ENCODE results near the gene SOBP. TPM values are rescaled to one million over a fixed set of nuclear protein-coding genes. Genes with fewer than 3 reads are reported as not detected.

Gene SOBP
- total and polyA plus RNA-seq, 9 donors = 8.7 to 31.3 (median 25.8) TPM

- Histone ChIP-seq H3K4me1 (ENCODE audit: insufficient read depth) (peaks cover 7% of the 10 kb centered on the region), H3K4me3 (no peak overlapping the region), H3K27me3 (no peaks in the 10 kb centered on the region), H3K9me3 (no peaks in the 10 kb centered on the region), H3K36me3 (no peaks in the 10 kb centered on the region), H3K27ac (no peak overlapping the region)
- intact Hi-C loops (cut with DNase I) = no loop called here
- 77 to 78% (median 78%) methylated on average over 13 of the region's 13 CpGs for WGBS, 3 donors
- DNase-seq = no peak
- no peak for TF ChIP-seq CTCF (IDR thresholded peaks at IDR 0.05)
- TF ChIP-seq EP300 (IDR thresholded peaks at IDR 0.05) = no peak
- TF ChIP-seq POLR2A (IDR thresholded peaks at IDR 0.05) = no peak
Measured at GRCh38 chr6:107563694-107564588, 74.0 kb downstream of the SOBP start.

- 22 to 32% (median 32%) methylated on average over 4 of the region's 4 CpGs for WGBS, 3 donors
- no peak overlapping the region for H3K4me3 ChIP-seq
Measured at GRCh38 chr6:107564589-107564951, 74.7 kb downstream of the SOBP start.

GRCh38 chr6:107565165-107565723, 75.3 kb downstream of the SOBP start:
- 90 to 96% (median 92%) methylated on average over 7 of the region's 7 CpGs for WGBS, 3 donors
- H3K9me3 ChIP-seq = no peaks in the 10 kb centered on the region
- H3K27me3 ChIP-seq = no peaks in the 10 kb centered on the region
- H3K36me3 ChIP-seq = no peaks in the 10 kb centered on the region
- no peak for TF ChIP-seq CTCF (IDR thresholded peaks at IDR 0.05)
- peaks cover 7% of the 10 kb centered on the region for H3K4me1 ChIP-seq (ENCODE audit: insufficient read depth)
- intact Hi-C loops (cut with DNase I) = no loop called here
- no peak overlapping the region for H3K27ac ChIP-seq
- no peak for DNase-seq
- no peak overlapping the region for H3K4me3 ChIP-seq

More at GRCh38 chr6:107564589-107564951, 74.7 kb downstream of the SOBP start:
- intact Hi-C loops (cut with DNase I) = no loop called here
- Histone ChIP-seq H3K27ac (no peak overlapping the region), H3K9me3 (no peaks in the 10 kb centered on the region), H3K27me3 (no peaks in the 10 kb centered on the region), H3K36me3 (no peaks in the 10 kb centered on the region), H3K4me1 (ENCODE audit: insufficient read depth) (peaks cover 7% of the 10 kb centered on the region)
- DNase-seq = no peak
- TF ChIP-seq CTCF (IDR thresholded peaks at IDR 0.05) = no peak
- no peak for TF ChIP-seq POLR2A (IDR thresholded peaks at IDR 0.05)
- TF ChIP-seq EP300 (IDR thresholded peaks at IDR 0.05) = no peak

GRCh38 chr6:107567643-107568042, 77.7 kb downstream of the SOBP start:
- TF ChIP-seq CTCF (IDR thresholded peaks at IDR 0.05) = no peak
- TF ChIP-seq EP300 (IDR thresholded peaks at IDR 0.05) = no peak
- TF ChIP-seq POLR2A (IDR thresholded peaks at IDR 0.05) = no peak
- Histone ChIP-seq H3K4me3 (no peak overlapping the region), H3K27me3 (no peaks in the 10 kb centered on the region), H3K36me3 (no peaks in the 10 kb centered on the region), H3K9me3 (no peaks in the 10 kb centered on the region), H3K27ac (no peak overlapping the region), H3K4me1 (ENCODE audit: insufficient read depth) (peaks cover 5% of the 10 kb centered on the region)
- 59 to 62% (median 61%) methylated on average over 1 of the region's 1 CpG for WGBS, 3 donors
- intact Hi-C loops (cut with DNase I) = no loop called here
- no peak for DNase-seq
